DMS53 (cell line): ENCODE measurements around the gene OR2T27.
"Not testable (repeated sequence)": the region's sequence is repeated elsewhere in the genome, so short reads cannot be mapped to it uniquely, and the experiment has no call there.

ENCODE experiments used
- DNase-seq: peaks from one replicate; lab custom pipeline; 2025; lab: John Stamatoyannopoulos, UW

Gene OR2T27

GRCh38 chr1:248640906-248641305 is 14.4 kb downstream of the OR2T27 start:
- DNase-seq, result not testable (repeated sequence)

- DNase-seq, result not testable (repeated sequence)
These were observed 15.7 kb downstream of the OR2T27 start for GRCh38 chr1:248639652-248640051.

- DNase-seq, result peak; percentile 34
These were observed 18.7 kb downstream of the OR2T27 start for GRCh38 chr1:248636612-248637011.

GRCh38 chr1:248634991-248635390 is 20.3 kb downstream of the OR2T27 start, which contains the start of gene OR2T11:
Gene OR2T11 (minus strand): TSS chr1:248635091. CDS start chr1:248627128, 7,963 bp downstream.
- DNase-seq, result not testable (repeated sequence)

GRCh38 chr1:248631354-248632008 is 23.8 kb downstream of the OR2T27 start:
- peak; percentile 81 for DNase-seq

GRCh38 chr1:248630551-248630950 is 24.8 kb downstream of the OR2T27 start:
- DNase-seq, result no peak

- DNase-seq, result no peak
These were observed 27.1 kb downstream of the OR2T27 start for GRCh38 chr1:248627971-248628844.

- DNase-seq, result peak; percentile 7
These were observed 29.4 kb downstream of the OR2T27 start for GRCh38 chr1:248625971-248626370.

- no peak for DNase-seq
These were observed 30.2 kb downstream of the OR2T27 start for GRCh38 chr1:248625166-248625565.

- DNase-seq, result peak; percentile 81
These were observed 32.7 kb downstream of the OR2T27 start for GRCh38 chr1:248622570-248623001.

- DNase-seq, result no peak
These were observed 33.6 kb downstream of the OR2T27 start for GRCh38 chr1:248621770-248622169.

GRCh38 chr1:248618878-248619277 is 36.5 kb downstream of the OR2T27 start:
- DNase-seq, result peak; percentile 85

- DNase-seq, result no peak
These were observed 37.2 kb downstream of the OR2T27 start for GRCh38 chr1:248618119-248618518.

GRCh38 chr1:248613742-248614141 is 41.6 kb downstream of the OR2T27 start:
- DNase-seq, result no peak

GRCh38 chr1:248611883-248612414 is 43.4 kb downstream of the OR2T27 start:
- peak; percentile 24 for DNase-seq

- no peak for DNase-seq
These were observed 45.0 kb downstream of the OR2T27 start for GRCh38 chr1:248610301-248610700.
